Colon (tissue), 2 donors: ENCODE measurements around the gene EARS2.
"Not testable (repeated sequence)": the region's sequence is repeated elsewhere in the genome, so short reads cannot be mapped to it uniquely, and the experiment has no call there.

Experiments used
- FAIRE-seq: peaks from 2 replicates; lab custom pipeline; 2012; peaks lifted over from hg19 to GRCh38; lab: Jason Lieb, UNC
- donor health status: control.
- donor health status: control.

Gene EARS2

DNA sequence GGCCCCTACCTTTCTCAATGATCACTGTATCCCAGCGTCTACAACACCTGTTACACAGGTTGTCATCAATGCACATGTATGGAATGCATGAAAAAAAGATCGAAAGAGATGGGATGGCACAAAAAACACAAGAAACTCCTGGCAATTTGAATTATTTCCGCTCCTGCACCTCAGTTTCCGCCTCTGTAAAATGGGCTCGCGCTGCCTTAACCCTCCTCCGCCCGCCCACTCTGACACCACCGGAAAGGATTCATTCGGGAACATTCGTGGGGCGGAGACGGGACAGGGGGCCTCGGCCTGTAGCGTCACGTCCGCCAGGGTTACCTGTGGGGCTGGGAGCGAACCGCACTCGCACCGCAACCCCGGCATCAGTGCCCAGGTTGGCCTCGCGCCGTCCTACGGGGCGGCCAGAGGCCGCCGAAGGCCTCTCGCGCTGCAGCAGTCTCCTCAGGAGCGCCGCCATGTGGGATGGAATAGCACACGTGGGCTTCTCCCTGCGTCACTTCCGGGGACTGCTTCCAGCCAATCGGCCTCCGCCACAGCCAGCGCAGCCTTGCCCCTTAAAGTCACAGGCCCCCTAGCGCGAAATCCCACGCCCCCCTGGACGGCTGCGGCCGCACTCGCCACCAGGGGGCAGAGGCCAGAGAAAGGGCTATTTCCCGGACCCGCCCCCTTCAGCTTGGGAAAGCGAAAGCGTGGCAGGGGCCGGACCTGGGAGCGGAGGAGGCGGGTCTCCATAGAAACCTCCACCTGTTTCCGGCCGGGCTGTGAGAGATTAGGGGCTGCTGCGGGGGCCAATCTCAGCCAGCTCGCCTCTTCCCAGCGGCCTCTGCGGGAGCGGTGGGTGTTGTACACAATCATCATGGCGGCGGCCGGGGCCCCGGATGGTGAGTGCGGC, at the start of gene EARS2, which contains the start of gene UBFD1:
Gene EARS2, minus strand, starts transcription at position 470 of the 898 bp plus-strand sequence. Its CDS starts 7 bp downstream, at position 463.
Gene UBFD1, plus strand, starts transcription at position 847 of the 898 bp plus-strand sequence. Its CDS starts 16 bp downstream, at position 863.
- FAIRE-seq, result no peak

DNA sequence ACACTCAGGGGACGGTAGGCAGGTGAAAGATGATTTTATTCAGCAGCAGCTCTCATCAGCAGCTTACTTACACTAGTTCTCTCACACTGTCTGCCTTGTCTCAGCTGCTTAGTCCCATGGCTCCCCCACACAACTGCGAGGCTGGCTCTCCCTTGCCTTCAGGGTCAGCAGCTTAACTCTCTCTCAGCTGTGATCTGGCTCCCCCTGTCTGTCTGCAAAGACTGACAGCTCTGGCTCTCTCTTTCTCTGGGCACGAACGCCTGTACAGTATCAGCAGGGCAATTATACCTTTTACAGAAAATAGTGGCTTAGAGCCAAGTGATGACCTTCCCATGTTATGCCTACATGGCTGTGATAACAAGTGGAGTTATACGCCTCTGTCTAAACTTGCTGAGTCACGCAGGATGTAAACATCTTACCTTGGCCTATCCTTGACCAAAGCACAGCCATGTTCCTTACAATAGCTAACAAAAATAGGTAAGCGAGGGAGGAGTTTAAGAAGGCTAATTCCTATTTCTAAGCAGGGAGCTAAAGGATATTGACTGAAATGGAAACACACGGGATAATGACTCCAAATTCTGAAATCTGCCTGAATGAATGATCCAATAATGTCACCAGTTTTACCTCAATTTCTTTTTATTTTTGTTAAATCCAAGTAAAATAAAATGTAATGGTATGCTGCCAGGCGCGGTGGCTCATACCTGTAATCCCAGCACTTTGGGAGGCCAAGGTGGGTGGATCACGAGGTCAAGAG, 40.0 kb upstream of the EARS2 start:
- FAIRE-seq, result no peak

DNA sequence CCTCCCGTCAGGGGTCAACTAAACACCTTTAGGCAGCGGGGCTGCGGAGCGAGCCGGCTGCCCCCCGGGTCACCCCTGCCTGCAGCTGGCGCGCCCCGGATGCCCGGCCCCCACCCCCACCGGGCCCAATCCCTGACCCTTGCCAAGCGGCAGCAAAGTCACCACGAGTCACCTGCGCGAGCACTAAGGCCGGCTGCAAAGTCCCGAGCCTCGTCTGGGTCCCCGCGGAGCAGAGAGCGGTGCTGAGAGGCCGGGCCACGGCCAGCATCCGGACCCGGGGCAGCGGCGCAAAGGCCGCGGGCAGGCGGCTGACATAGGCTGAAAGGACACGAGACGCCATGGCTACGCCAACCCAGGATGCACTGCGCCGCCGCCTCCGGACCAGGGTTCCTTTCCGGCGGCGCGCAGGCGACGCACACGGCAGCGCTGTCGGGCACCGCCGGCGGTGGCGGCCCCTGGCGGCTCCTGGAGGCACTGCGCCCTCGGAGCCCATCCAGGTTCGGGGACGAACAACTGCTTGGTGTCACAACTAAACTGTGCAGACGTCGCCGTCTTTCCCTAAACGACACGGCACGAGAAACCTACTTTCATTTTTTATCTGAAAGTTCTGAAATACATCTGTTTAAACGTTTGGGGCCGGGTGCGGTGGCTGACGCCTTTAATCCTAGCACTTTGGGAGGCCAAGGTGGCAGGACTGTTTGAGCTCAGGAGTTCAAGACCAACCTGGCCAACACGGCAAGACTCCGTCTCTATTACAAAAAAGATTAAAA, 39.0 kb upstream of the EARS2 start, which contains the start of gene NDUFAB1:
Gene NDUFAB1, minus strand, starts transcription at position 366 of the 770 bp plus-strand sequence. Its CDS starts 26 bp downstream, at position 340.
- no peak for FAIRE-seq

DNA sequence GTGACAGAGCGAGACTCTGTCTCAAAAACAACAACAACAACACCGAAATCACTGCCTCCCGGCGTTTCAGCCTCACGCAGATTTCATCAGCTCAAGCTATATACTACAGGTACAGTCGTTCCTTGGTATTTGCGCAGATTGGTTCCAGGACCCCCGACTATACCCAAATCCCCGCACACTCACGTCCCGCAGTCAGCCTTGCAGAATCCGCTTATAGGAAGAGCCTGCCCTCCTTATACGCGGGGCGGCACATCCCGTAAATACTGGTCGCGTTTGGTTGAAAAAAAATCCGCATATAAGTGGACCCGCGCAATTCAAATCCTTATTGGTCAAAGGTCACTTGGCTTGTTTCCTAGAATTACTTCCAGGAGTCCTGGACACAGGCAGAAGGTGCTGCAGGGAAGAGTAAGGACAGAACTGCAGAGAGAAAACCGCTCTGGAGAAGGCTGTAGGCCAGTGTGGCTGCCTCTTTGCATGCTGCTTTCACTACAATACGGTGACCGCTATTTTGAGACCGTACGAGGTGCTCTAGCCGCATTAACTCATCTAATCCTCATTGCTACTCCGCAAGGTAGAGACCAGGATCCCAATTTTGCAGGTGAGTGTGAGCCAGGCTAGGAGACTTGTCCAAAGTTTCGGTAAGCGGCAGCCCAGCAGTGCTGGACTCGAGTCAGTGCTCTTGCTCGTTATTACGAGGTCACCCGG, 38.2 kb upstream of the EARS2 start:
- no peak for FAIRE-seq

DNA sequence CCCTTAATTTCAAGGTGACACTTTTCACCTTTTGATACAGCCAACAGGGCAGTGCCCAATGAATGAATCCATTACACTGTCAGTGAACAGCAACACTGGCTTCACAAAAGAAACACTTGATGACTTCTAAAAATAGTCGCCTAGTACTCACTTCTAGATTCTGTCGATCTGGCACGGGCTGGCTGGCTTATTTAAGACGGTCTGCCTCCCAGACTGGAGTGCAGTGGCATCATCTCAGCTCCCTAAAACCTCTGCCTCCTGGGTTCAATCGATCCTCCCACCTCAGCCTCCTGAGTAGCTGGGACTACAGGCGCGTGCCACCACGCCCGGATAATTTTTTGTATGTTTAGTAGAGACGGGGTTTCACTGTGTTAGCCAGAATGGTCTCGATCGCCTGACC, 37.0 kb upstream of the EARS2 start:
- FAIRE-seq, result no peak

DNA sequence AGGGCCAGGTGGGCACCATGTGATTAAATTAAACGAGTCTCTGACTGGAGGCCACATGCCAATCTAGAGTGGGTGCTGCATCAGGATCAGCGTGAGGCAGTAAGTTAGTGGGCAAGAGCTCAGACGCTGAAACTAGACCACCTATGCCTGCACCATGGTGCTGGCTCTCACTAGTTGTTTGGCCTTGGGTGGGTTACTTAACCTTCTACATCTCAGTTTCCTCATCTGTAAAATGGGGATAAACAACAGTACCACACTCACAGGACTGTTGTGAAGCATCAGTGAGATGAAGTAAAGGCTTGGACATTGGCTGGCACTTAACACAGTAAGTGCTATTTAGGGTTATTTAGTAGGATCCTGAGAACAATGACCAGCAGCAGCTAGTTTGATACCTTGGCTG, 33.0 kb upstream of the EARS2 start:
- FAIRE-seq, result no peak

DNA sequence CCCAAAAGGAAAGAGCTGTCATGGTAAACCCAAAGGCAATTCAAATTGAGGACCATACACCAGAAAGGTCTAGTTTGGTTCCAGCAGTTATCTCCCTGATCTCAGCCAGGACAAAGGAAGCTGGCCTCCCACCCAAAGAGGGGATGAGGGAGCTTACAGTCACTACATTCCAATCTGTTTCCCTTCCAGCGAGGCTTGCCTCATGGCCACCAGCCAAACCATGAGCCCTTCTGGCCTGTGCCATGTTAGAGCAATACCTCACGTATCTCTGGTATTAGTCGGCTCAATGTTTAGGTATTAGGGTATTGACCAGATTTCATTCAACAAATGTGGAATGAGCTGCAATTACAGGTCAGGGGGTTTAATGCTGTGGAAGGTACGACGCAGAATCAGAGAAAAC, 30.6 kb upstream of the EARS2 start:
- no peak for FAIRE-seq

DNA sequence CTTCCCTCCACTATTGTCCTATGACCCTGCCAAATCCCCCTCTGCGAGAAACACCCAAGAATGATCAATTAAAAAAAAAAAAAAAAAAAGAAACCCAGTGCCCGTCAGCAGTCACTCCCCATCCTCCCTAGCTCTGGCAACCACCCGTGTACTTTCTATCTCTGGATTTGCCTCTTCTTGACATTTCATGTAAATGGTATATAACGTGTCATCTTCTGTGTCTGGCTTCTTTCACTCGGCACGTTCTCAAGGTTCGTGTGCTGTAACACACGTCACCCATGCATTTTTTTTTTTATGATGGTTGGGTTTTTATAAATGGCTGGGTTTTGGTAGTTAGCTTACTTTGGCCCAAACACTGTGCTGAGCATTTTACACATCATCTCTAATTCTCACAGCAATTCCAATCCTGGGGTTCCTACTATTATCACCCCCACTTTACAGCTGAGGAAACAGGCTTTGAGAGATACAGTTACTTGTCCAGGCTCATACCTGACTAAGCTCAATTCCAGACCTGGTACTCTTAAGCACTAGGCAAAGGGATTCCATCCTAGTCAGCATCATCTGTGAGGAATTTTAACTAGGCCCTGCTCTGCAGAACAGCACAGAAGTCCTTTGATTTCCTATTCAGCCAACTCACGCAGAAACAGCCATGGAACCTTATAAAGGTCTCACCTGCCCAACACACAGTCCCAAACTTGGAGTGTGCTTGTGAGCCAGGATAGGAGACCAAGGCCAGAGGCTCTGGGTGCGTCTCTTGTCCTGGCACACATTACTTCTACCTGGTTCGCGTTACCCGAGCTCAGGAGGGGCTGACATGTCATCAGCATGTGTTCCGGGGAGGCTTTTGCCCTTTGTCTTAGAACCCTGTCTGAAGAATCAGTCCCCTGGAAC, 27.3 kb upstream of the EARS2 start:
- FAIRE-seq, result no peak

DNA sequence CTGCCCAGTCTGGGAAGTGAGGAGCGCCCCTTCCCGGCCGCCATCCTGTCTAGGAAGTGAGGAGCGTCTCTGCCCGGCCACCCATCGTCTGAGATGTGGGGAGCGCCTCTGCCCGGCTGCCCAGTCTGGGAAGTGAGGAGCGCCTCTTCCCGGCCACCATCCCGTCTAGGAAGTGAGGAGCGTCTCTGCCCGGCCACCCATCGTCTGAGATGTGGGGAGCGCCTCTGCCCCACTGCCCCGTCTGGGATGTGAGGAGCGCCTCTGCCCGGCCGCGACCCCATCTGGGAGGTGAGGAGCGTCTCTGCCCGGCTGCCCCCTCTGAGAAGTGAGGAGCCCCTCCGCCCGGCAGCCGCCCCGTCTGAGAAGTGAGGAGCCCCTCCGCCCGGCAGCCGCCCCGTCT, 26.1 kb upstream of the EARS2 start:
- not testable (repeated sequence) for FAIRE-seq

DNA sequence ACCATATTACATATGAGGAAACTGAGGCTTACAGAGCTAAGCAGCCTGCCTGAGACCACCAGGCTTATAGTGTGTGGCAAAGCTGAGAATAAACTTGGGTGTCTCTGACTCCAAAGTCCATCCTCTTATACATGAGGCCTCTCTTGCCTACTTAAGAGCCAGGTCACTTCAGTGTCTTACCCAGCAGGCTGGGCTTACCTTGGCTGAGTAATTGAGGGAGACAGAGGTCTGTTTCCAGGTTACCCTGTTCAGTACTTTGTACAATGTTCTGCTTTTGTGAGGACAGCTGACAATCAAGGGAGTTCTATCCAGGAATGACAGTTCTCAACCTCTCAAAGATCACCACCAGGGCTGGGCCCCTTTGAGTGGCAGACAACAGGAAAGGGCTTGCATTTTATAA, 24.6 kb upstream of the EARS2 start:
- FAIRE-seq, result no peak

DNA sequence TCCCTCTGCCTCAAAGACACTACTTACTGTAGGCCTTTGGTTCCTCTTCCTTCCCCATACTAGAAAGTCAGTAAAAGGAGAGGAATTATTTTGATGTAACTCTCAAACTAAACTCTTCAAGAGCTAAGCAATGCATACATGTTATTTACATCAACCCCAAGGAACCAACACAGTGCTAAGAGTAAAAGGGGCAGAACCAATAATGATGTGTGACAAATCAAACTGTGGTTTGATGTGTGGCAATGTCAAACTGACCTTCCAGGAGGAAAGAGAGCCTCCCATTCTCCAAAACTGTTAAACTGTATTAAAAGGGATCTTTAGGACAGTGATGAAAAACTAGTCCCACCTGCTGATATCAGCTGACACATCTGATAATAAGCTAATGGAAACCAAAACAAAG, 23.2 kb upstream of the EARS2 start:
- FAIRE-seq, result no peak

DNA sequence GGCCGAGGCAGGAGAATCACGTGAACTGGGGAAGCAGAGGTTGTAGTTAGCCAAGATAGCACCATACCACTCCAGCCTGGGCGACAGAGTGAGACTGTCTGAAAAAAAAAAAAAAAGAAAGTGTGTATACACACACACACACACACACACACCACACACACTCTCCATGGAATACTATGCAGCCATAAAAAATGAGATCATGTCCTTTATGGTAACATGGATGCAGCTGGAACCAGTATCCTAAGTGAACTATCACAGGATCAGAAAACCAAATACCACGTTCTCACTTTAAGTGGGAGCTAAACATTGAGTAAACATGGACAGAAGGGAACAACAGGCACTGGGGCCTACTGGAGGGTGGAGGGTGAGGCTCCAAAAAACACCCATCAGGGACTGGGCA, 22.2 kb upstream of the EARS2 start:
- FAIRE-seq, result no peak

DNA sequence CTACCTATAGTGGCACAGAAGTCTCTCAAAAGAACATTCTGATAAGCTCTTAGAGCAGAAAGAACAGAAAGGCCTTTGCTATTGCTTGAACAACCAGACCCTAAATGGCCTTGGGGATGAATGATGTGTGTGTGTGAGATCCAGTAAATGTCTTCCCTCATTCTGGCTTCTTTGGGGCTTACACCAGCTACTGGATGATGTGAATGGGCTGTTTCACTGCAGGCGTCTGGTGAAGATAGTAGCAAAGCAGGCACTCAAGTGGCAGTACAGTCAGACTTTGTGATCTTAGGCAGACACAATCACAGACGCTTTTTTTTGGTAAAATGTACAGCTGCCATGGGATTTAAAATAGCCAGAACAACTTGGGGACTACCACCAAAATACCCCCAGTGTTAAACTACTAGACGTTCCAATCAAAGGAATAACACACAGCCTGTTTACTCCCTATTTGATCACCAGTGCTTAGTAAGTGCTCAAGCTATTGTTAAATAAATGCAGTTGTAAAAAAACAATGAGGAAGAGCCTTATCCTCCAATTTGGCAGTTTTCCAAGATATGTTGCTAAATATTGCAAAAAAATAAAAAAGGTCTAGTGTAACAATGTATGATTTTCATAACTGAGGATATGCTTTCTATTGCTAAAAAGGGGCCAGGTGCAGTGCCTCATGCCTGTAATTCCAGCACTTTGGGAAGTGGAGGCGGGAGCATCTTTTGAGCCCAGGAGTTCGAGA, 21.1 kb upstream of the EARS2 start:
- FAIRE-seq, result no peak

DNA sequence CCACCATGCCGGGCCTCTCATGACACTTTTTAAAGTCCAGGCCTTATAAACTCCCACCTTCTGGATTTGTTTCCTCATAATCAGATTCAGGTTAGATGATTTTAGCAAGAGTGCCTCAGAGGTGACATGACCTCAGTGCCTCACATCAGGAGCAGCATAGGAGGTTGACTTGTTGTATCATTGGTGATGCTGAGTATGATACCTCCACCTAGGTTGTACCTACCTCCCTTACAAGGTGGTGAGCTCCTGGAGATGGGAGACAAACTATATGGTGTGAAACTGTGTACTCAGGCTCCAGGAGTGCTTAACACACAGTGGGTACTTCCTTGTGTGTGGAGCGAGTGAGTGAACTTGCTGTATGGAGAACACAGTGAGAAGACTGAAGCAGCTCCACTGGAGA, 20.3 kb upstream of the EARS2 start:
- no peak for FAIRE-seq

DNA sequence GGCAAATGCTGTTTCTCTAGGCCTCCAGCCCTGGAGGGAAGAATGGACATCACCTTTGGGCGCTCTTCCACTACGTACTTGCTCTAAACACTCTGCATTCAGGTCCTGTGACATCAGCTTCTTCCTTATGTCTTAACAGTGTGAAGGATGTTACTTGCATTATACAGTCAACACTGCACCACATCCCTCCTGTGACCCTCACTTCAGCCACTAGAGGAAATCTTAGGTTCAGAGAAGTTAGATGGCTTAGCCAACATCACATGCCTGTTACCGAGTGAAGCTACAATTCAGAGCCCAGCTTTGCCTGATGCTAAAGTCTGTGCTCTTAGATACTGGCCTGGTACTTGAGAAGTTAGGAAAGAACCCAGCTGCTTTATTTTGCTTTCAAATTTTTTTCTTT, 18.7 kb upstream of the EARS2 start:
- FAIRE-seq, result no peak

DNA sequence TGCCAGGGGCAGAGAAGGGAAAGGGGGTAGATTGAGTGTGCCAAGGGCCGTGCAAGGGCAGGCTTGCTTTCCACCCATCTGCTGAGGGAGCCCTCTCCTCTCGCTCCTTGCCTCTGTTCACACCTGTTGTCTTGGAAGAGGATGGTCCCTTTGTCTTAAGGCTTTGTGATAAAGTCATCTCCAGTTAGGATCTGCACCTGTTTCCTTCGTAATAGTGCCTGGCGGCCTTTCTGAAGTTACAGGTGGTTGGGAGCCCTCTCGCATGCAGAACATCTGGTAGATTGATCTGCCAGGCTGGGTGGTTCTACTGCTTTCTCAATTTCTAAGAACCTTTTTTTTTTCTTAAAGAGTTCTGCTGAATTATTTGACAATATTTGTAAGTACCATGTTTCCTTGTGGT, 16.7 kb upstream of the EARS2 start:
- FAIRE-seq, result no peak

DNA sequence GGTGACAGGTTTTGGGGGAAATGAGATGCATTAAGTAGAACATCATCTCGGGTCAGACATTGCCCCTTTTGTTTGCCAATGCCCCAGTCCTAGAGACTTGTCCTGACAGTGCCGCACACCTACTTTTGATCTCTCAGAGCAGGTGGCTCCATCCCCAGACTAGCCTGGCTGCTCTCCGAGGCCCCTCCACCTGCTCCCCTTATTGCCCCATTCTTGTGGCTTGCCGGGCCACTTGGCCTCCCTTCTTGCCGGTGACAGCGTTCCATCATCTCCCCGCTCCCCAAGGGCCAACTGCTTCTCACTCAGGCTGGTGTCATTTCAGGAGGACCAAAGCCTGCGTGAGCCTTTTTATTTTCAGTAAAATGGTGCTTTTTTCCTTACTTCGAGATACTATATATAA, 15.2 kb upstream of the EARS2 start:
- FAIRE-seq, result no peak

DNA sequence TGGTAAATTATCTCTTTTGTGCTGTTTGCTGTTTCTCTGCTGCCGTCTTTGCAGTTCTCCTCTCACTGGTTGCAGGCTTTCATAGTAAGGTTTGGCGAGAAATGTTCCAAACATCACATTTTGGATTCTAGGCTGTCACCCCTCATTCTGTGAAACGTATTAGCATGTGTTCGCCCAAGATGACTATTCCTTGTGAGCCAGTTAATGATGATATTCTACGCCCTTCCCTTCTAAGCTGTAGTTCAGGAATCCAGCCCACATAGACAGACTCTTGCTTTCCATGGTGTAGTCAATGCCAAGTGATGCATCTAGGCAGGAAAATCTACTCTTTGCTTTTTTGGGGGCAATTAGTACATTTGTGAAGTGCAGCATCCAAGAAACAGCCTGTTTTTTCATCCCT, 14.7 kb upstream of the EARS2 start:
- no peak for FAIRE-seq

DNA sequence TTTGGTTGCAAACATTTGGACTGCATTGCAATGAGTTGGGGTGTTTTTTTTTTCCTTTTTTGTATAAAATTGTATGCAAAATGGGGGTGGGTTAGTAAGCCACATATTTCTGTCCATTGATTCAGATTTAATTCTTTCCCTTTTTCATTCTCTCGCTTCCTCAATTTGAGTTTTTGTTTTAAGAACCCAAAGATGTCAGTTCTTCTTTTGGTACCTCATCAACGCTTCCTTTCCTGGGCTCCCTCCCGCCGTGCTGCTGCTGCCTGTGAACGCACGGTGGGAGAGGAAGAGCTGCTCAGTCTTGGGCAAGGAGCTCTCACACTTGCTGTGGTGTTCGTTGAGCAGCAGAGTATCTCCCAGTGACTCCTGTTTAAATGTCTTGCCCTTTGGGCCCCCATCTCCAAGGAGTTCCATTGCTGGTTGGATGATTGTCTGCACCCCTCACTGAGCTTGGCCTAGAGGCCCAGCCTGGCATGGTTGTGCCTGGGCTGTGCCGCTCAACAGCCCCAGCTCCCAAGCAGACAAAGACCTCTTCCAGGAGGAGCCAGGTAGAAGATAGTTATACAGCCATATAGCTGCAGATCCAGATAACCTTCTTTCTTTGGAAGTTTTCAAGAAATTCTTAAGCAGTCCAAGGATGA, 14.0 kb upstream of the EARS2 start:
- FAIRE-seq, result no peak
